ENCODE data around the gene RCOR3. TPM values are rescaled to one million over a fixed set of nuclear protein-coding genes. Genes with fewer than 3 reads are reported as not detected.
"Not testable (repeated sequence)": the region's sequence is repeated elsewhere in the genome, so short reads cannot be mapped to it uniquely, and the experiment has no call there.

RCOR3 gene
- total RNA-seq, 1 donor from 2014 or later = 7.6 TPM

- Histone ChIP-seq H3K4me3 (ENCODE audit: low read depth, low read length) (no peak overlapping the region), H3K36me3 (ENCODE audit: control insufficient read depth, insufficient read depth, low read length) (no peaks in the 10 kb centered on the region), H3K27me3 (ENCODE audit: control insufficient read depth, insufficient read depth, low read length) (no peaks in the 10 kb centered on the region)
- no peak for TF ChIP-seq CTCF (IDR thresholded peaks at IDR 0.05; ENCODE audit: insufficient read depth, low read length, severe bottlenecking)
- FAIRE-seq (no peak), DNase-seq (ENCODE audit: low read depth) (no peak)
These were observed 21.6 kb upstream of the RCOR3 start for GRCh38 chr1:211237579-211237978.

DNA sequence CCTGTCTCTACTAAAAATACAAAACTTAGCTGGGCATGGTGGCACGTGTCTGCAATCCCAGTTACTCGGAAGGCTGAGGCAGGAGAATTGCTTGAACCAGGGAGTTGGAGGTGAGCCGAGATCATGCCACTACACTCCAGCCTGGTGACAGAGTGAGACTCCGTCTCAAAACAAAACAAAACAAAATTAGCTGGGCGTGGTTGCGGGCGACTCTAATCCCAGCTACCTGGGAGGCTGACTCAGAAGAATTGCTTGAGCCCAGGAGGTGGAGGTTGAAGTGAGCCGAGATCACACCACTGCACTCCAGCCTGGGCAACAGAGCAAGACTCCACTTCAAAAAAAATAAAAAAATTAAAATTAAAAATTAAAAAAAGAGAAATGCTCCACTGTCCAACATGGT, 18.6 kb upstream of the RCOR3 start:
- not testable (repeated sequence) for DNase-seq (ENCODE audit: low read depth); FAIRE-seq; H3K27me3 ChIP-seq (ENCODE audit: control insufficient read depth, insufficient read depth, low read length); H3K36me3 ChIP-seq (ENCODE audit: control insufficient read depth, insufficient read depth, low read length); H3K4me3 ChIP-seq (ENCODE audit: low read depth, low read length)

DNA sequence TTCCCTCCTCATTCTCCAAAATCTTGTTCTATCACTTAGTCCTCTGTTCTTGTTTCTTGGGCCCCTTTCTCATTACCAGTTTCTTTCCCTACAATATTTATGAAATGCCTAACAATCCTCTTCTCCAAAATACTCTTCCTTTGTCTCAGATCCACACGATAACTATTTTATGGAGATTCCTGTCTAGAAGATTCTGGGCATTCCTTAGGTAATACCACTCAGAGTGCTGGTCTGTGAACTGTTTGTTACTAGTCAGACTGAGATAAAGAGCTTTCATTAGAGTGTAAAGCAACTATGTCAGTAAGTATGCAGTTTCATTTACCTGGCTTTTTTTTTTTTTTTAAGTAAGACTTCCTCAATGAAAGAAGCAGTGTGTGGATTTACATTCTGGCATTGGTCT, 18.1 kb upstream of the RCOR3 start:
- no peak for FAIRE-seq
- no peaks in the 10 kb centered on the region for H3K27me3 ChIP-seq (ENCODE audit: control insufficient read depth, insufficient read depth, low read length)

DNA sequence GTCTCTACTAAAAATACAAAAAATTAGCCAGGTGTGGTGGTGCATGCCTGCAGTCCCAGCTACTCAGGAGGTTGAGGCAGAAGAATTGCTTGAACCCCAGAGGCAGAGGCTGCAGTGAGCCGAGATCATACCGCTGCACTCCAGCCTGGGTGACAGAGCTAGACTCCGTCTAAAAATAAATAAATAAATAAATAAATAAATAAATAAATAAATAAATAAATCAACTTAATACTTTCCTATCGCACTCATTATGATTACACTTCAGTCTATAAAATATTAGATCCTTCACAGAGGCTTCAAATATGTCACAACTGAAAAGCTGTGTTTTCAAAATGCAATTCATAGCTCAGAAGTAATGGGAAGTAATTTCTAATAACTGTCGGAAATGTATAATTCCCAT, 15.5 kb upstream of the RCOR3 start:
- not testable (repeated sequence) for DNase-seq (ENCODE audit: low read depth); H3K4me3 ChIP-seq (ENCODE audit: low read depth, low read length); H3K36me3 ChIP-seq (ENCODE audit: control insufficient read depth, insufficient read depth, low read length); FAIRE-seq; H3K27me3 ChIP-seq (ENCODE audit: control insufficient read depth, insufficient read depth, low read length)

More for the DNA sequence above, 18.1 kb upstream of the RCOR3 start:
- Histone ChIP-seq H3K4me3 (ENCODE audit: low read depth, low read length) (no peak overlapping the region), H3K36me3 (ENCODE audit: control insufficient read depth, insufficient read depth, low read length) (no peaks in the 10 kb centered on the region)
- DNase-seq (ENCODE audit: low read depth) = no peak
- no peak for TF ChIP-seq CTCF (IDR thresholded peaks at IDR 0.05; ENCODE audit: insufficient read depth, low read length, severe bottlenecking)

DNA sequence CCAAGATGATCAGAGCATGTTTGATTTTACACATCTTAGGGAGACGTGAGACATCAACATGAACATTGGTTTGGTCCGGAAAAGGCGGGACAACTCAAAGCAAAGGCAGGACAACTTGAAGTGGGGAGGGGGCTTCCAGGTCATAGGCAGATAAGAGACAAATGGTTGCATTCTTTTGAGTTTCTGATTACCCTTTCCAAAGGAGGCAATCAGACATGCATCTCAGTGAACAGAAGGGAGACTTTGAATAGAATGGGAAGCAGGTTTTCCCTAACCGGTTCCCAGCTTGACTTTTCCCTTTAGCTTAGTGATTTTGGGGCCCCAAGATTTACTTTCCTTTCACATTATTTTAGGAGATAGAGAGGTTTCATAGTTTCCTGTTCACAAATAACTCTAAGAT, 12.6 kb upstream of the RCOR3 start:
- H3K4me3 ChIP-seq (ENCODE audit: low read depth, low read length); FAIRE-seq: not testable (repeated sequence)

GRCh38 chr1:211247921-211248320, 11.2 kb upstream of the RCOR3 start:
- TF ChIP-seq CTCF (IDR thresholded peaks at IDR 0.05; ENCODE audit: insufficient read depth, low read length, severe bottlenecking) = no peak
- no peak for DNase-seq (ENCODE audit: low read depth)
- FAIRE-seq = no peak
- H3K4me3 ChIP-seq (ENCODE audit: low read depth, low read length) = no peak overlapping the region
- H3K36me3 ChIP-seq (ENCODE audit: control insufficient read depth, insufficient read depth, low read length) = no peaks in the 10 kb centered on the region
- H3K27me3 ChIP-seq (ENCODE audit: control insufficient read depth, insufficient read depth, low read length) = no peaks in the 10 kb centered on the region

More for the DNA sequence above, 12.6 kb upstream of the RCOR3 start:
- not testable (repeated sequence) for H3K36me3 ChIP-seq (ENCODE audit: control insufficient read depth, insufficient read depth, low read length); DNase-seq (ENCODE audit: low read depth); H3K27me3 ChIP-seq (ENCODE audit: control insufficient read depth, insufficient read depth, low read length)

- not testable (repeated sequence) for H3K27me3 ChIP-seq (ENCODE audit: control insufficient read depth, insufficient read depth, low read length); FAIRE-seq; H3K4me3 ChIP-seq (ENCODE audit: low read depth, low read length); H3K36me3 ChIP-seq (ENCODE audit: control insufficient read depth, insufficient read depth, low read length); DNase-seq (ENCODE audit: low read depth)
These were observed 9.6 kb upstream of the RCOR3 start for GRCh38 chr1:211249611-211250010.

DNA sequence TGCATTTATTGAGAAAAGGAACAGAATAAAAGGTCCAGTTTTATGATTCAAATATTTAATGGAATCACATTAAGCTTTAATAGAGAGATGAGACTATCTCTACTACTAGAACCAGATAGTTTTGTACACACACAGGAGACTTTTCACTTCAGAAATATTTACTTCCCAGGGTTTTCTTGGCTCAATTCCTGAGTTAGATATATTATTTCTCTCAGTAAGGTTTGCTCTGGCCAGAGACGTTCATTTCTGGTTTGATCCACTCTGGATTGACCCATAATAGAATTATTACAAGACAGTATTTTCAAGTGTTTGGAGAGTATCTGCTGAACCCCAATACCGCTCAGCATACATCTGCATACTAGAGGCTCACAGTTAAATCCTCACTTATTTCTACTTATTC, 1.3 kb upstream of the RCOR3 start:
- no peak for FAIRE-seq
- DNase-seq (ENCODE audit: low read depth) = no peak
- Histone ChIP-seq H3K27me3 (ENCODE audit: control insufficient read depth, insufficient read depth, low read length) (no peaks in the 10 kb centered on the region), H3K4me3 (ENCODE audit: low read depth, low read length) (peak overlapping the region; percentile 87), H3K36me3 (ENCODE audit: control insufficient read depth, insufficient read depth, low read length) (no peaks in the 10 kb centered on the region)
- no peak for TF ChIP-seq CTCF (IDR thresholded peaks at IDR 0.05; ENCODE audit: insufficient read depth, low read length, severe bottlenecking)
